ENCODE data around the gene SPACA9.

The SPACA9 gene

DNA sequence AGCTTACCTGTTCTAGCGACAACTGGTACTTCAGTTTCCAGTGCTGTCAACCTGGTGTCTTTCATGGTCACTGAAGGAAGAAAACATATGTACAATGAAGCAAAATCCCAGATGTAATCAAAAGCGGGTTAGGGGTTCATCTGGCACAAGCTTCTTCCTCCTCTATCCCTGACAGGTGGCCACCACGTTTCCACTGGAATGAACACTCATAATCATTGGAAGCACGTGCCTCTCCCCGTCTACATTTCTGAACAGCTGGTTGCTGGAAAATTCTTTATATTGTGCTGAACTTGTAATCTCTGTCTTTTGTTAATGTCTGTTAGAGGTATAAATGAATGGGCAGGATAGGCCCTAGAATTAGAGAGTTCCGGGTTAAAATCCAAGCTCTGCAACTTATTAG is 56.3 kb downstream of the SPACA9 start:
- no peak for DNase-seq (ENCODE audit: low read depth)
- no peak overlapping the region for H3K4me3 ChIP-seq (ENCODE audit: low read depth, low read length)
- TF ChIP-seq, protein P1, sequence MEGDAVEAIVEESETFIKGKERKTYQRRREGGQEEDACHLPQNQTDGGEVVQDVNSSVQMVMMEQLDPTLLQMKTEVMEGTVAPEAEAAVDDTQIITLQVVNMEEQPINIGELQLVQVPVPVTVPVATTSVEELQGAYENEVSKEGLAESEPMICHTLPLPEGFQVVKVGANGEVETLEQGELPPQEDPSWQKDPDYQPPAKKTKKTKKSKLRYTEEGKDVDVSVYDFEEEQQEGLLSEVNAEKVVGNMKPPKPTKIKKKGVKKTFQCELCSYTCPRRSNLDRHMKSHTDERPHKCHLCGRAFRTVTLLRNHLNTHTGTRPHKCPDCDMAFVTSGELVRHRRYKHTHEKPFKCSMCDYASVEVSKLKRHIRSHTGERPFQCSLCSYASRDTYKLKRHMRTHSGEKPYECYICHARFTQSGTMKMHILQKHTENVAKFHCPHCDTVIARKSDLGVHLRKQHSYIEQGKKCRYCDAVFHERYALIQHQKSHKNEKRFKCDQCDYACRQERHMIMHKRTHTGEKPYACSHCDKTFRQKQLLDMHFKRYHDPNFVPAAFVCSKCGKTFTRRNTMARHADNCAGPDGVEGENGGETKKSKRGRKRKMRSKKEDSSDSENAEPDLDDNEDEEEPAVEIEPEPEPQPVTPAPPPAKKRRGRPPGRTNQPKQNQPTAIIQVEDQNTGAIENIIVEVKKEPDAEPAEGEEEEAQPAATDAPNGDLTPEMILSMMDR (IDR thresholded peaks at IDR 0.05; ENCODE audit: low read depth, low read length, missing control alignments) = no peak

DNA sequence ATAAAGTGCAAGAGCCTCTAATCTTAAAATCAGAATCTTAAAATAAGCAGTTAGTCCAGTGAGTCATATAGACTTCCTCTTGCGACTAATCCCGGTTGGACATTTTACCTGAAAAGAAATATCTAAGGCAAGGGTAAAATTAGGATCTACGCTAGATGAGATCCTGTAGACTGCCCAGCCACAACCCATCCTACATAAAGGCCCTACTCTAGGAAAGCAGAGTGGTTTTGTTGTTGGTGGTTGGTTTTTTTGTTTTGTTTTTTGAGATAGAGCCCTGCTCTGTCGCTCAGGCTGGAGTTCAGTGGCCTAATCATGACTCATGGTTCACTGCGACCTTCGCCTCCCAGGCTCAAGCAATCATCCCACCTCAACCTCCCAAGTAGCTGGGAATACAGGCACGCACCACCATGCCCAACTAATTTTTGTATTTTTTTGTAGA is 58.8 kb downstream of the SPACA9 start:
- TF ChIP-seq, protein P1 (IDR thresholded peaks at IDR 0.05; ENCODE audit: low read depth, low read length, missing control alignments) = no peak
- DNase-seq (ENCODE audit: low read depth) = no peak
- no peak overlapping the region for H3K4me3 ChIP-seq (ENCODE audit: low read depth, low read length)

DNA sequence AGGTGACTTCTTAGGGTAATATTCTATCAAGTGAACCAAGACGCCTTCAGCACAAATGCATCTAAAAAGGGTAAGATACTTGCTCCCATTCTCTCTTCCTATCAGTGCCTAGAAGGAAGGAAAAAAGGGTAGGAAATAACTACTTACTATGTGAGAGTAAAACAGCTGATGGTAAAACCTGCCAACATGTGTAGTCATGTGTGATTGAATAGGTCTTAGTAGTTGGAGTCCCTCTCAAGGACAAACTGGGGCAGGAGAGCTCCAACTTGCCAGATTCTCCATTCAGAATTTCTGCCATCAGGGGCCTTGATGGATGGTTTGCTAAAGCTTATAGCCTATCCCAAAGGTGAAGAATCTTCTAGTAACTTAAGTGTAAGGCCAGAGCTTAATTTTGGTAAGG is 60.5 kb downstream of the SPACA9 start:
- no peak overlapping the region for H3K4me3 ChIP-seq (ENCODE audit: low read depth, low read length)
- no peak for DNase-seq (ENCODE audit: low read depth)
- TF ChIP-seq, protein P1 (IDR thresholded peaks at IDR 0.05; ENCODE audit: low read depth, low read length, missing control alignments) = no peak

All from GM12864 (cell line).